Measurements from ENCODE around the gene SMIM35.

Gene SMIM35

GRCh38 chr11:118000067-118000849 is 86.5 kb downstream of the SMIM35 start:
- no peak for DNase-seq

- no peak for DNase-seq
These were observed 87.3 kb downstream of the SMIM35 start for GRCh38 chr11:117999354-117999993.

GRCh38 chr11:117998664-117999353 is 88.0 kb downstream of the SMIM35 start:
- no peak for DNase-seq

GRCh38 chr11:117997823-117998579 is 88.8 kb downstream of the SMIM35 start:
- no peak for DNase-seq

GRCh38 chr11:117997406-117997805 is 89.4 kb downstream of the SMIM35 start:
- no peak for DNase-seq

- no peak for DNase-seq
These were observed 90.7 kb downstream of the SMIM35 start for GRCh38 chr11:117996058-117996457.

- no peak for DNase-seq
These were observed 91.3 kb downstream of the SMIM35 start for GRCh38 chr11:117995472-117995871.

- no peak for DNase-seq
These were observed 92.6 kb downstream of the SMIM35 start for GRCh38 chr11:117993988-117994745.

- DNase-seq: no peak
These were observed 94.1 kb downstream of the SMIM35 start for GRCh38 chr11:117992620-117993019.

- peak; percentile 47 for DNase-seq
These were observed 94.6 kb downstream of the SMIM35 start for GRCh38 chr11:117992136-117992535.

- no peak for DNase-seq
These were observed 97.2 kb downstream of the SMIM35 start for GRCh38 chr11:117989351-117990102.

- no peak for DNase-seq
These were observed 99.7 kb downstream of the SMIM35 start for GRCh38 chr11:117986981-117987574.

- peak; percentile 81 for DNase-seq
These were observed 100.5 kb downstream of the SMIM35 start, which contains the start of gene IL10RA for GRCh38 chr11:117985953-117986887. Gene IL10RA (plus strand): TSS chr11:117986394. CDS start chr11:117986468, 74 bp downstream.

GRCh38 chr11:117984476-117984875 is 102.3 kb downstream of the SMIM35 start:
- DNase-seq: no peak

GRCh38 chr11:117983163-117983475 is 103.6 kb downstream of the SMIM35 start:
- no peak for DNase-seq

- DNase-seq: no peak
These were observed 106.0 kb downstream of the SMIM35 start for GRCh38 chr11:117980720-117981119.

GRCh38 chr11:117980280-117980679 is 106.5 kb downstream of the SMIM35 start:
- no peak for DNase-seq

- no peak for DNase-seq
These were observed 107.1 kb downstream of the SMIM35 start for GRCh38 chr11:117979481-117980211.

GRCh38 chr11:117978991-117979390 is 107.8 kb downstream of the SMIM35 start:
- DNase-seq: no peak

All from NCI-H1105 treated with DMSO at 0.1 percent for 48 hours (cell line).